Neural progenitor cell (in vitro differentiated cells): ENCODE data around the gene TAOK1.

Experiments used
- CTCF ChIP-seq: fragments of 200-600 bp; sonication (generic); IDR thresholded peaks from 2 replicates; pipeline ENCODE4 v1.5.1; 2017; ENCODE audit warnings: antibody characterized with exemption, mild to moderate bottlenecking
- EZH2 ChIP-seq: fragments of 200-600 bp; sonication (generic); IDR thresholded peaks from 2 replicates; pipeline ENCODE4 v1.6.1; 2017; ENCODE audit warnings: antibody characterized with exemption, mild to moderate bottlenecking, moderate library complexity

GRCh38 chr17:29577001-29577370 is 186.8 kb downstream of the TAOK1 start:
- TF ChIP-seq CTCF (no peak), EZH2 (no peak)
